Liver (tissue), 9 donors: ENCODE measurements around the gene ACBD3. TPM values are rescaled to one million over a fixed set of nuclear protein-coding genes. Genes with fewer than 3 reads are reported as not detected.

Source experiments
- DNase-seq: peaks from one replicate; pipeline ENCODE4 v3.0.0-alpha.2; 2017; ENCODE audit warnings: low spot score
- H3K27ac ChIP-seq, 2 donors: one replicate each; pipeline ENCODE4 v1.7.0; 2013; ENCODE audit warnings: inconsistent platforms in 2 of 2, low read length in 2 of 2, control low read depth in 1 of 2, low read depth in 1 of 2, mild to moderate bottlenecking in 1 of 2
- H3K27me3 ChIP-seq, 4 donors: one replicate each; pipeline versions ENCODE4 v1.6.1 to v1.7.0; 2013; ENCODE audit warnings: low read length in 3 of 4, inconsistent platforms in 1 of 4, mild to moderate bottlenecking in 1 of 4, moderate library complexity in 1 of 4; ENCODE audit not compliant: control insufficient read depth in 4 of 4, insufficient read depth in 4 of 4
- H3K36me3 ChIP-seq, 4 donors: one replicate each; pipeline versions ENCODE4 v1.6.1 to v1.7.0; 2013; ENCODE audit warnings: low read length in 3 of 4, mild to moderate bottlenecking in 3 of 4, low read depth in 1 of 4, moderate library complexity in 1 of 4; ENCODE audit not compliant: control insufficient read depth in 4 of 4, insufficient read depth in 3 of 4
- H3K4me1 ChIP-seq, 4 donors: one replicate each; pipeline versions ENCODE4 v1.6.1 to v1.7.0; 2013; ENCODE audit warnings: low read length in 3 of 4, mild to moderate bottlenecking in 3 of 4, moderate library complexity in 1 of 4; ENCODE audit not compliant: control insufficient read depth in 4 of 4, insufficient read depth in 4 of 4
- H3K4me3 ChIP-seq, 3 donors: one replicate each; pipeline versions ENCODE4 v1.6.1 to v1.7.0; 2013; ENCODE audit warnings: low read length in 3 of 3, control low read depth in 1 of 3, low read depth in 1 of 3, mild to moderate bottlenecking in 1 of 3
- H3K9ac ChIP-seq, 2 donors: one replicate each; pipeline ENCODE4 v1.7.0; 2013; ENCODE audit warnings: low read length in 2 of 2, mild to moderate bottlenecking in 2 of 2, moderate library complexity in 2 of 2, control low read depth in 1 of 2, low read depth in 1 of 2
- H3K9me3 ChIP-seq, 4 donors: one replicate each; pipeline versions ENCODE4 v1.6.1 to v1.7.0; 2013; ENCODE audit warnings: low read length in 3 of 4; ENCODE audit not compliant: control insufficient read depth in 4 of 4
- EGR1 ChIP-seq, 2 donors: IDR thresholded peaks; 2 replicates each; pipeline ENCODE4 v1.6.1; 2016 to 2018; ENCODE audit warnings: antibody characterized with exemption in 2 of 2, low read depth in 2 of 2
- FOXA1 ChIP-seq: IDR thresholded peaks from 2 replicates; pipeline ENCODE4 v1.6.1; 2016; ENCODE audit warnings: antibody characterized with exemption
- FOXA2 ChIP-seq: IDR thresholded peaks from 2 replicates; pipeline ENCODE4 v1.6.1; 2016; ENCODE audit warnings: antibody characterized with exemption
- GABPA ChIP-seq, 2 donors: IDR thresholded peaks in 1 of 2; conservative IDR thresholded peaks in 1 of 2; 2 replicates each; pipeline ENCODE4 v1.6.1; 2016; ENCODE audit warnings: antibody characterized with exemption in 2 of 2, mild to moderate bottlenecking in 1 of 2, moderate library complexity in 1 of 2
- HNF4A ChIP-seq, 2 donors: conservative IDR thresholded peaks; 2 replicates each; pipeline ENCODE4 v1.6.1; 2016; ENCODE audit warnings: antibody characterized with exemption in 2 of 2, mild to moderate bottlenecking in 2 of 2
- HNF4G ChIP-seq: IDR thresholded peaks from 2 replicates; pipeline ENCODE4 v1.6.1; 2016; ENCODE audit warnings: antibody characterized with exemption
- JUND ChIP-seq, 2 donors: IDR thresholded peaks; 2 replicates each; pipeline ENCODE4 v1.6.1; 2016; ENCODE audit warnings: antibody characterized with exemption in 2 of 2
- NR2F2 ChIP-seq: IDR thresholded peaks from 2 replicates; pipeline ENCODE4 v1.6.1; 2016; ENCODE audit warnings: antibody characterized with exemption
- RXRA ChIP-seq, 2 donors: IDR thresholded peaks; 2 replicates each; pipeline ENCODE4 v1.6.1; 2017 to 2018; ENCODE audit warnings: antibody characterized with exemption in 2 of 2, mild to moderate bottlenecking in 1 of 2
- SP1 ChIP-seq: IDR thresholded peaks from 2 replicates; pipeline ENCODE4 v1.6.1; 2018; ENCODE audit warnings: antibody characterized with exemption, mild to moderate bottlenecking
- TAF1 ChIP-seq: conservative IDR thresholded peaks from 2 replicates; pipeline ENCODE4 v1.6.1; 2016; ENCODE audit warnings: antibody characterized with exemption, mild to moderate bottlenecking
- YY1 ChIP-seq: IDR thresholded peaks from 2 replicates; pipeline ENCODE4 v1.6.1; 2016; ENCODE audit warnings: antibody characterized with exemption, mild to moderate bottlenecking
- WGBS: extraction: QIAGEN DNeasy Blood & Tissue Kit; methylation state at CpG from one replicate; pipeline ENCODE4 v1.1.7; 2013; 5-methylcytosine and 5-hydroxymethylcytosine counted together
- polyA plus RNA-seq, 2 donors: library from polyadenylated mRNA; stranded (reverse) in 1 of 2; unstranded in 1 of 2; fragments of 200-250 nt in 1 of 2; fragments of >200 nt in 1 of 2; fragmentation: Nextera tagmentation in 1 of 2; extraction: Ambion mirVana in 1 of 2; gene quantifications; one replicate each; pipeline versions ENCODE4 v1.2.1 to v1.2.3, GENCODE V29; 2013 to 2015
- total RNA-seq, 2 donors: library from RNA; depleted of rRNA; stranded (reverse); fragments of >200 nt; gene quantifications; one replicate each; pipeline ENCODE4 v1.2.3, GENCODE V29; 2014
- TF ChIP-seq, protein P1 (sequence below): fragments of 150-350 bp; IDR thresholded peaks from 2 replicates; pipeline ENCODE4 v1.5.1; 2017; ENCODE audit warnings: improper control_type of control experiment, low read depth, low read length; ENCODE audit not compliant: missing input control
- TF ChIP-seq, protein P2 (sequence below): IDR thresholded peaks from 2 replicates; pipeline ENCODE4 v1.6.1; 2016; ENCODE audit warnings: antibody characterized with exemption
- TF ChIP-seq, protein P3 (sequence below): IDR thresholded peaks from 2 replicates; pipeline ENCODE4 v1.6.1; 2016; ENCODE audit warnings: antibody characterized with exemption, mild to moderate bottlenecking
- TF ChIP-seq, protein P4 (sequence below): IDR thresholded peaks from 2 replicates; pipeline ENCODE4 v1.6.1; 2016; ENCODE audit warnings: antibody characterized with exemption
- donor health status: healthy.
- donor health status: healthy.
- donor health status: healthy.
- donor health status: healthy.
- donor health status: healthy.

Gene ACBD3
- total and polyA plus RNA-seq, 4 donors, result 9.0 to 26.9 (median 14.1) TPM

DNA sequence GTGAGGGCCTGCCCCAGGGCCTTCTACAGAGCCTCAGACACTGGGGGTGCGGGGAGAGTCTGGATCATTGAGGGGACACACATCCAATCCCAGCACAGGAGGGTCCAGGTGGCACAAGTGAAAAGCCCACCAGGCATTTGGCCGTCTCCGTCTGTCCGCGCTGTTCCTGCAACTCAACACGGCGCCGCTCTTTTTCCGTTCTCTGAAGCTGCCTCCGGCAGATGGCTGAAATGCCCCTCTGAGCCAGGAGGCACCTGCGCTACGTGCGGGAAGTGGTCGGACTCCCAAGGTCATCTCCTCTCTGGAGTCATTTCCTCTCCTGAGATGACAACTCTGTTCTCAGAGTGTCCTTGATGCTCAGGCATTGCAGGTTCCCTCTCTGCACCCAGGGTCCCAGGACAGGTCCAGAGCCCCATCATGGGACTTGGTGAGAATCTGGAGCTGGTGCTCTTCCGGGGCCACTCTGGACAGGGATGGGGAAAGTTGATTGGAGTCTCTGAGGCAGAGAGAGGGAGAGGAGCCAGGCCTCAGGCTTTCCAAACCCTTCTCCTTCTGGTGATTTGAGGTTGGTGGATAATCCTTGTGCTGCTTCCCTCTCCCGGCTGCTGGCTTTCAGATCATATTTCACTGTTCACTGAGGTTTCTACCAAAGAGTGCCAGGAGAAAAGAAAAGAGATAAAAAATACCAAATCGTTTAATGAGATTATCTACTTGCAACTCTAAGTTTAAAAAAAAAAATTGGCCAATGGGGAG is 22.9 kb upstream of the ACBD3 start:
- Histone ChIP-seq H3K36me3 (no peaks in the 10 kb centered on the region), H3K27me3 (no peaks in the 10 kb centered on the region), H3K9me3 (no peaks in the 10 kb centered on the region), H3K27ac (no peak overlapping the region), H3K9ac (no peak overlapping the region), H3K4me1 (no peaks in the 10 kb centered on the region), H3K4me3 (no peak overlapping the region)
- TF ChIP-seq NR2F2, result no peak
- TF ChIP-seq TAF1, result no peak
- no peak for TF ChIP-seq FOXA1
- TF ChIP-seq, protein P1, sequence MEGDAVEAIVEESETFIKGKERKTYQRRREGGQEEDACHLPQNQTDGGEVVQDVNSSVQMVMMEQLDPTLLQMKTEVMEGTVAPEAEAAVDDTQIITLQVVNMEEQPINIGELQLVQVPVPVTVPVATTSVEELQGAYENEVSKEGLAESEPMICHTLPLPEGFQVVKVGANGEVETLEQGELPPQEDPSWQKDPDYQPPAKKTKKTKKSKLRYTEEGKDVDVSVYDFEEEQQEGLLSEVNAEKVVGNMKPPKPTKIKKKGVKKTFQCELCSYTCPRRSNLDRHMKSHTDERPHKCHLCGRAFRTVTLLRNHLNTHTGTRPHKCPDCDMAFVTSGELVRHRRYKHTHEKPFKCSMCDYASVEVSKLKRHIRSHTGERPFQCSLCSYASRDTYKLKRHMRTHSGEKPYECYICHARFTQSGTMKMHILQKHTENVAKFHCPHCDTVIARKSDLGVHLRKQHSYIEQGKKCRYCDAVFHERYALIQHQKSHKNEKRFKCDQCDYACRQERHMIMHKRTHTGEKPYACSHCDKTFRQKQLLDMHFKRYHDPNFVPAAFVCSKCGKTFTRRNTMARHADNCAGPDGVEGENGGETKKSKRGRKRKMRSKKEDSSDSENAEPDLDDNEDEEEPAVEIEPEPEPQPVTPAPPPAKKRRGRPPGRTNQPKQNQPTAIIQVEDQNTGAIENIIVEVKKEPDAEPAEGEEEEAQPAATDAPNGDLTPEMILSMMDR, result no peak
- TF ChIP-seq RXRA (IDR thresholded peaks at IDR 0.05), result no peak
- TF ChIP-seq, protein P2, sequence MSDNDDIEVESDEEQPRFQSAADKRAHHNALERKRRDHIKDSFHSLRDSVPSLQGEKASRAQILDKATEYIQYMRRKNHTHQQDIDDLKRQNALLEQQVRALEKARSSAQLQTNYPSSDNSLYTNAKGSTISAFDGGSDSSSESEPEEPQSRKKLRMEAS, result no peak
- TF ChIP-seq GABPA (IDR thresholded peaks at IDR 0.05 in 1 of 2, conservative IDR thresholded peaks at IDR 0.05 in 1 of 2), result no peak
- TF ChIP-seq SP1, result no peak
- no peak for TF ChIP-seq HNF4A (conservative IDR thresholded peaks at IDR 0.05)
- TF ChIP-seq, protein P3, sequence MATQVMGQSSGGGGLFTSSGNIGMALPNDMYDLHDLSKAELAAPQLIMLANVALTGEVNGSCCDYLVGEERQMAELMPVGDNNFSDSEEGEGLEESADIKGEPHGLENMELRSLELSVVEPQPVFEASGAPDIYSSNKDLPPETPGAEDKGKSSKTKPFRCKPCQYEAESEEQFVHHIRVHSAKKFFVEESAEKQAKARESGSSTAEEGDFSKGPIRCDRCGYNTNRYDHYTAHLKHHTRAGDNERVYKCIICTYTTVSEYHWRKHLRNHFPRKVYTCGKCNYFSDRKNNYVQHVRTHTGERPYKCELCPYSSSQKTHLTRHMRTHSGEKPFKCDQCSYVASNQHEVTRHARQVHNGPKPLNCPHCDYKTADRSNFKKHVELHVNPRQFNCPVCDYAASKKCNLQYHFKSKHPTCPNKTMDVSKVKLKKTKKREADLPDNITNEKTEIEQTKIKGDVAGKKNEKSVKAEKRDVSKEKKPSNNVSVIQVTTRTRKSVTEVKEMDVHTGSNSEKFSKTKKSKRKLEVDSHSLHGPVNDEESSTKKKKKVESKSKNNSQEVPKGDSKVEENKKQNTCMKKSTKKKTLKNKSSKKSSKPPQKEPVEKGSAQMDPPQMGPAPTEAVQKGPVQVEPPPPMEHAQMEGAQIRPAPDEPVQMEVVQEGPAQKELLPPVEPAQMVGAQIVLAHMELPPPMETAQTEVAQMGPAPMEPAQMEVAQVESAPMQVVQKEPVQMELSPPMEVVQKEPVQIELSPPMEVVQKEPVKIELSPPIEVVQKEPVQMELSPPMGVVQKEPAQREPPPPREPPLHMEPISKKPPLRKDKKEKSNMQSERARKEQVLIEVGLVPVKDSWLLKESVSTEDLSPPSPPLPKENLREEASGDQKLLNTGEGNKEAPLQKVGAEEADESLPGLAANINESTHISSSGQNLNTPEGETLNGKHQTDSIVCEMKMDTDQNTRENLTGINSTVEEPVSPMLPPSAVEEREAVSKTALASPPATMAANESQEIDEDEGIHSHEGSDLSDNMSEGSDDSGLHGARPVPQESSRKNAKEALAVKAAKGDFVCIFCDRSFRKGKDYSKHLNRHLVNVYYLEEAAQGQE, result no peak
- TF ChIP-seq EGR1 (IDR thresholded peaks at IDR 0.05; ENCODE audit: low read depth in 2 of 2), result no peak
- TF ChIP-seq HNF4G, result no peak
- TF ChIP-seq JUND (IDR thresholded peaks at IDR 0.05), result no peak
- TF ChIP-seq, protein P4, sequence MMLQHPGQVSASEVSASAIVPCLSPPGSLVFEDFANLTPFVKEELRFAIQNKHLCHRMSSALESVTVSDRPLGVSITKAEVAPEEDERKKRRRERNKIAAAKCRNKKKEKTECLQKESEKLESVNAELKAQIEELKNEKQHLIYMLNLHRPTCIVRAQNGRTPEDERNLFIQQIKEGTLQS, result no peak
- no peak for TF ChIP-seq YY1
- WGBS, result 91% methylated on average over 17 of the region's 17 CpGs
- DNase-seq, result no peak

DNA sequence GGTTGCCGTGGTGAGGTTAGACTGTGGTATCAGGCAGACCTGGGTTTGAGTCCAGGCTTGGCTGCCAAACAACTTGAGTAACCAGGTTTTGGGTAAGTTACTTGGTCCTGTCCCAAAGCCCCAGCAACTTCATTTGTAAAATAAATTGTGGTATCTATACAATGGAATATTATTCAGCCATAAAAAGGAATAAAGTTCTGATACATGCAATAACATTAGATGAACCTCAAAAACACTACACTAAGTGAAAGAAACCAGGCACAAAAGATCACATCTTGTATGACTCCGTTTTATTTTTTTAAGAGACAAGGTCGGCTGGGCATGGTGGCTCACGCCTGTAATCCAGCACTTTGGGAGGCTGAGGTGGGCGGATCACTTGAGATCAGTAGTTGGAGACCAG is 20.5 kb upstream of the ACBD3 start:
- TF ChIP-seq TAF1 (no peak), FOXA1 (no peak), EGR1 (IDR thresholded peaks at IDR 0.05; ENCODE audit: low read depth in 2 of 2) (no peak), FOXA2 (no peak), RXRA (IDR thresholded peaks at IDR 0.05) (no peak), HNF4G (no peak), HNF4A (conservative IDR thresholded peaks at IDR 0.05) (no peak), GABPA (IDR thresholded peaks at IDR 0.05 in 1 of 2, conservative IDR thresholded peaks at IDR 0.05 in 1 of 2) (no peak)
- TF ChIP-seq, protein P3, result no peak
- no peaks in the 10 kb centered on the region for H3K27me3 ChIP-seq
- H3K36me3 ChIP-seq, result no peaks in the 10 kb centered on the region
- H3K27ac ChIP-seq, result no peak overlapping the region
- DNase-seq, result no peak
- no peaks in the 10 kb centered on the region for H3K9me3 ChIP-seq
- H3K4me3 ChIP-seq, result no peak overlapping the region
- no peak overlapping the region for H3K9ac ChIP-seq
- WGBS, result 95% methylated on average over 5 of the region's 5 CpGs
- no peaks in the 10 kb centered on the region for H3K4me1 ChIP-seq
